A172 (cell line): ENCODE results near the gene KRTAP10-10. TPM values are rescaled to one million over a fixed set of nuclear protein-coding genes. Genes with fewer than 3 reads are reported as not detected.
"Not testable (repeated sequence)": the region's sequence is repeated elsewhere in the genome, so short reads cannot be mapped to it uniquely, and the experiment has no call there.

Source experiments
- DNase-seq: peaks from one replicate; pipeline ENCODE4 v3.0.0-alpha.2; 2015; ENCODE audit warnings: low spot score
- total RNA-seq: library from RNA; depleted of rRNA; stranded (reverse); fragments of >200 nt; shearing (Covaris generic); gene quantifications from 2 replicates; pipeline ENCODE4 v1.2.3, GENCODE V29; 2014

The KRTAP10-10 gene
- total RNA-seq, 1 experiment from 2014 or later, result not detected

DNA sequence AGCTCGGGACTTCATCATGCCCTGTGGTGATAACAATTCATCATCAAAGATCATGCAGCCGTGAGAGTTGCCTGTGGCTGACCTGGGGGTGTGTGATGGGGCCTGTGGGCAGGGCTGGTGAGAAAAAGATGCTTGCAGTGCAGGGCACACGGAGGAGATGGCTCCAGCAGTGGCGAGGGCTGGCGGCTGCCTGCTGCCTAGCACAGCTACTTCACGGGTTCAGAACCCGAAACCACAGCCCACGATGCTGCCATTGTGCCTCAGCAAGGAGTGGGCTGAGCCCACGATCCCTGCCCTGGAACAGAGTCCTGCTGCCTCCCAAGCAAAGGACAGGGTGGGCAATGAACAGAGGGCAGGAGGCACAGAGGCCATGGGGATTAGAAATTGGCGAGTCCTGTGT is 10.9 kb upstream of the KRTAP10-10 start:
- no peak for DNase-seq

DNA sequence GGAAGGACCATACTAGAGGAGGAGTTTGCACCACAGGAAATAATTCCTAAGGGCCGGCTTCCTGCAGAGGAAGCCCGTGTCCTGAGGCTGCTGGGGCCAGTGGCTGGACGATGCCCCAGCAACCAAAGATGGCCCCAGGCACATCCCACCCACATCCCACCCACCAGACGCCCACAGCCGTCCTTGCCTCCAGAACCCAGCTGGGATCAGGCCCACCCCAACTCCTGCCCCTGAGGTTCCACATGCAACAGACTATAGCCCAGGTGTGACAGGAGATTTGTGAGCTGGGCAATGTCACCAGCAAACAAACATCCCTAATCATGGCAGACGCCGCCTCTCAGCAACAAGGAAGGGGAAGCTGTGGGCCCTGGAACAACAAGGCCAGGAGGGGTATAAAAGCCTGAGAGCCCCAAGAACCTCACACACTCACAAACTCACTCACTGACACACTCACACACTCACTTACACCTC is 10.4 kb upstream of the KRTAP10-10 start, which contains the start of gene KRTAP10-9:
TSS of gene KRTAP10-9 (plus strand) at position 421 of the 471 bp plus-strand sequence. CDS start 79 bp downstream, outside the sequence.
- DNase-seq, result no peak

DNA sequence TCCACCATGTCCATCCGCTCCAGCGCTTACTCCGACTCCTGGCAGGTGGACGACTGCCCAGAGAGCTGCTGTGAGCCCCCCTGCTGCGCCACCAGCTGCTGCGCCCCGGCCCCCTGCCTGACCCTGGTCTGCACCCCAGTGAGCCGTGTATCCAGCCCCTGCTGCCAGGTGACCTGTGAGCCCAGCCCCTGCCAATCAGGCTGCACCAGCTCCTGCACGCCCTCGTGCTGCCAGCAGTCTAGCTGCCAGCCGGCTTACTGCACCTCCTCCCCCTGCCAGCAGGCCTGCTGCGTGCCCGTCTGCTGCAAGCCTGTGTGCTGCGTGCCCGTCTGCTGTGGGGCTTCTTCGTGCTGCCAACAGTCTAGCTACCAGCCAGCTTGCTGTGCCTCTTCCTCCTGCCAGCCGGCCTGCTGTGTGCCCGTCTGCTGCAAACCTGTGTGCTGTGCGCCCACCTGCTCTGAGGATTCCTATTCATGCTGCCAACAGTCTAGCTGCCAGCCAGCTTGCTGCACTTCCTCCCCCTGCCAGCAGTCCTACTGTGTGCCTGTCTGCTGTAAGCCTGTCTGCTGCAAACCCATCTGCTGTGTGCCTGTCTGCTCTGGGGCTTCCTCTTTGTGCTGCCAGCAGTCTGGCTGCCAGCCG is 9.9 kb upstream of the KRTAP10-10 start:
- DNase-seq, result not testable (repeated sequence)

DNA sequence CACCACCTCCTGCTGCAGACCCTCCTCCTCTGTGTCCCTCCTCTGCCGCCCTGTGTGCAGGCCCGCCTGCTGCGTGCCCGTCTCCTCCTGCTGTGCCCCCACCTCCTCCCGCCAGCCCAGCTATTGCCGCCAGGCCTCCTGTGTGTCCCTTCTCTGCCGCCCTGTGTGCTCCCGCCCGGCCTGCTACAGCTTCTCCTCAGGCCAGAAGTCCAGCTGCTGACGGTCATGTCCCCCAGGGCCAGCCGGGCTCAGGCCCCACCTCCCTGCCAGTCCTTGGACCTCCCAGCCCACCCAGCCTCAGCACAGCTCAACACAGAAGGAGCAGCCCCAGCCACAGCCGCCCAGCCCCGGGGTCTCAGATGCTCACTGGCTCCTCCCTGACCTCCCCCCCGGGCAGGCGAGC is 9.3 kb upstream of the KRTAP10-10 start:
- DNase-seq, result not testable (repeated sequence)

DNA sequence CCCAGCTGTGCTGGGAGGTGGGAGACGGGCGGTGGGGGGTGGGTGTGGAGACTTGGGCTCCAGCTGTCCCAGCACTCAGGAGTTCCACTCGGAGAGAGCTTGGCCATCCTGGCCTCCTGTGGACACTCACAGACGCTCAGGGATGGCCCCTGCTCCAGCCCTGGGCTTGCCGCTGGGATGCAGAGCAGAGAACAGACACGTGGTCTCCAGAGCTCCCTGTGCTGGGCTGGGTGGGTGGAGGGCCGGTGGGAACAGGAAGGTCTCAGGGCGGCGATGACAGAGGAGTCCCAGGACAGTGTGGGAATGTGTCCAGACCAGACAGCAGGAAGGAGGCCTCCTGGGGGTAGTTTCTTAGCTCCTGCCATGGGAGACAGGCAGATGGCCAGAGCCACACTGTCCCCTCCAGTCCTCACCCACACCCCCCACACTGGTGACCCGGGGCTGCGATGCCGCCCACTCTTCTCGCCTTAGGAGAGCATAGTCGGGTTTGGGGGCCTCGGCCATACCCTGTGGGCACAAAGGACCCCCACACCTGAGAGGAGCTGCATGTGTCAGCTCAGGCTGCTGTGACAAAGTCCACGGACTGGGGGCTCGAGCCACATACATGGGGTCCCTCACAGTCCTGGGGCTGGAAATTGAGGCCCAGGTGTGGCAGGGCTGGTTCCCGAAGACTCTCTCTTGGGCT is 8.3 kb upstream of the KRTAP10-10 start:
- DNase-seq, result no peak

DNA sequence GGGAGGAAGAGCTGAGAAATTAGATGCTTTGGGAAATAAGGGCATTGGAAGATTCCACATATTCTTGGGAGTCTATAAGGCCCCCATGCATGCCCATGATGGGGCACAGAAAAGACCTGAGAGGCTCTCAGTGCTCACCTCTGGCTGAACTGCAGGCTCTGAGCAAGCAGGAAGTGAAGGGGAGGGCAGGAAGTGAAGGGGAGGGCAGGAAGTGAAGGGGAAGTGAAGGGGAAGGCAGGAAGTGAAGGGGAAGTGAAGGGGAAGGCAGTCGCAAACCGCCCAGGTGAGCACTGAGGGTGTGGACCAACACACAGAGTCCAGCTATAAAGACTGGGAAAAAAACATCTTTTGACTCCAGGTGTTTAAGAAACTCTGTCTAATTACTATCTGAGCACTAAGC is 6.7 kb upstream of the KRTAP10-10 start:
- DNase-seq, result no peak

DNA sequence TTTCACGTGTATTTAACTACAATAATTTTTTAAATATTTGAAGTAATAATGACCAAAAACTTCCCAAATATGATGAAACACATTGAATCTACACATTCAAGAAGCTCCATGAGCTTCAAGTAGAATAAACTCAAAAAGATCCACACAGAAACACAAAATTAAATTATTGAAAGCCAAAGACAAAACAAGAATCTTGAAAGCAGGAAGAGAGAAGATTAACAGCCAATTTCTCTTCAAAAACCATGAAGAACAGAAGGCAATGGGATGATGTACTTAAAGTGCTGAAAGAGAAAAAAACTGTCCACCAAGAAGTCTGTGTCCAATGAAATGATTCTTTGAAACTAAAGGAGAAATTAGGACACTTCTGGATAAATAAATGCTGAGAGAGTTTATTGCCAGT is 5.1 kb upstream of the KRTAP10-10 start:
- DNase-seq, result no peak

DNA sequence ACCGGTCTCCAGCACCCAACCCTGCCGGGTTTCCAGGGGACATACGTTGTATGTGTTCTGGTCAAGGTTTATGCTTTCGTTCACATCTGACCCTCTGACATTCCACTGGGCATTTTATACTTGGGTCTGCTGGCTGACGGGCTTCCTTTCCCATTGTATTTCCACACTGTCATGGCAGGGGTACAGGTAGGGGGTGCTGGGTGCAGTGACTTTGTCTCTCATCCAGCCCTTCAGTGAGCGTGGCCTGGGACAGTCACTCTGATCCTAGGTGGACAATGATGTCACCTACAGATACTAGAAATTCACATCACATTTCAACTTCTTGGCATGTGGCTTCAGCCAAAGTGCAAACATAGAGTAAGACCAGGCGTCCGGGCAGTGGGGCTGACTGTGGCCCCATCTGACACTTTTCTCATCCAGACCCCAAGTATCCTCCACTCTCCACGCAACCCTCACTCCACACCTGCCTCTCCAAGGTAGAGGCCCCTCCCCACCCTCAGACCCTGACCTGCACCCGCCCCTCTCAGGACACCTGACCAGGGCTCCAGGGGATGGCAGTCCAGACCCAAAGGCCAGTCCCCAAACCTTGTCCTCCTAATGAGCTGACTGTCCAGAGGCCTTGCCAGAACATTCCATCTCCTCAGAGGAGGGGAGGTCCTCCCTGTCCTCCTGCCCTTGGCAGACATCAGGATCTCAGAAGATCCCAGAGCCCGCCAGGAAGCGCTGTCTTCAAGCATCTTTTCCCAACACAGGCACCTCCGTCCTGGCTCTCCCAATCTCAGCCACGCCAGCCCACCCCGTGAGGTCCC is 743 bp upstream of the KRTAP10-10 start:
- no peak for DNase-seq

DNA sequence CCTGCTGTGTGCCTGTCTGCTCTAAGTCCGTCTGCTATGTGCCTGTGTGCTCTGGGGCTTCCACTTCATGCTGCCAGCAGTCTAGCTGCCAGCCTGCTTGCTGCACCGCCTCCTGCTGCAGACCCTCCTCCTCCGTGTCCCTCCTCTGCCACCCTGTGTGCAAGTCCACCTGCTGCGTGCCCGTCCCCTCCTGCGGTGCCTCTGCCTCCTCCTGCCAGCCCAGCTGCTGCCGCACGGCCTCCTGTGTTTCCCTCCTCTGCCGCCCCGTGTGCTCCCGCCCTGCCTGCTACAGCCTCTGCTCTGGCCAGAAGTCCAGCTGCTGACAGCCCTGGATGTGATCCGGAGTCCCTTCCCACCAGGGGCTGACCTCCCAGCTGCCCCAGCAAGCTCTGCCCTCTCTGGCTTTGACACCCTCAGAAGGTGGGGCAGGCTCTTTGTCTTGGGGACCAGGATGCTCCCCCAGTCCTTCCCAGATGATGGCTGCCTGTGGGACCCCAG is 744 bp downstream of the KRTAP10-10 start:
- not testable (repeated sequence) for DNase-seq

DNA sequence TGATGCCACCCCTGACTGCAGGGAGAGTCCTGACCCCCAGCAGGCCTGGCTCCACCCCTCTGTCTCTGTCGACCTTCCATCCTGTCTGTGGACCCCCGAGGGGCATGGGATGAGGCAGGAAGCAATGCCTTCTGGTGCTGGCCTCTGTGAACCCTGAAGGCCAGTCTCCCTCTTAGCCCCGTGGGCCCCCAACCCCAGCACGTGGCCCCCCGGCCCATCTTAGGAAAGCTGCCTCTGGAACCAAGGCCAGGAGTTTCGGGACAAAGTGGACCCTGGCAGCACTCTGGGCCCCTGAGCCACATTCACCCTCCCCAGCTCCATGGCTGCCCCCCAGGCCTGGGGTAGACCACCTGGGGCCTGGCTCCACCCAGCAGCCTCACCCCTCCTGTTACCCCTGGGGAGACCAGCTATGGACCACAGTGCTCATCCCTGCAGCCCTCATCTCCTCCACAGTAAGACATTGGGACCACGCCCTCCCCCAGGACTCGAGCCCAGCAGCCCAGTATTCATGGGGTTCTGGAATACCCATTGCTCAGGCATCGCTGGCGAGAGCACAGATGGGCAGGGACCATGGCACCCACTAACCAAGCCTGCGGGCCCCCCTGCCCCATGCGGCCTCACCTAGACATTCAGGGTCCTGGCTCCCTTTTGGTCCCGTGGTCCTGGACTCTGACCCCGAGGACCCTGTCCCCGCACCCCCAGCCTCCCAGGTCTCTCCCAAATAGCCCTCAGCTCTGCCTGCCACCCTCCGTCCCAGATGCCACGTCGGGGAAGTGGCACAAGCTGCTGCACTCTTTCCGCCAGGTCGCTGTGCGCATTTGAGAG is 1.6 kb downstream of the KRTAP10-10 start:
- not testable (repeated sequence) for DNase-seq

DNA sequence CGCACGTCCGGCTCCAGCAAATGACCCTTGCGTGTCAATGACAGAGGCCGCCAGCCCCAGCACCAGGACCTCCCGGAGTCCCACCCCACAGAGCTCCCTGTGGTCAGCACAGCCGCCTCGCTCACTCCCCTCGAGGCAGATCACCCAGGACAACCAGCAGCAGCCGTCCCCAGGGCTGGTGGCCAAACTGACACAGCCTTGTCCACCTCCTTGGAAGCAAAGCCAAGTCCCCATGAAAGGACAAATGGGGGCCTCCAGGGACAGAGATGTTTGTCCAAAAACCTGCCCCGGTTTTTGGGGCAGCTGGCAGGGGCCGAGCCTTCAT is 2.1 kb downstream of the KRTAP10-10 start:
- DNase-seq, result no peak

DNA sequence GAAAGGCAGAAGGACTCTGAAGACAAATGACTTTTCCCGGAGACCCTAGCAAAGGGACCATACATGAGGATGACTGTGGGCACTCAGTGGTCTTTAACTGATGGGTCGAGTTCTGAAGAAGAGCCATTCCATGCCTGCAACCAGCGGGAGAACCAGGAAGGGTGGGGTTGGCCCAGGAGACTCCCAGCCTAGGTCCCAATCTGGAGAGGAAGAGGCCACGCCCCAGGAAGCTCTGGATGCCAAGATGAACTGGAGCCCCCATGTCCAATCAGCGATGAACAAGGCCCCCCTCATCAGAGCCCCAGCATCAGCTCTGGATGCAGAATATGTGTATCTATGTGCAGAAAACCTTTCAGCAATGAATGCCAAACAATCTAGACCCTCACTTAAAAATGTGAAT is 3.6 kb downstream of the KRTAP10-10 start:
- DNase-seq, result no peak

DNA sequence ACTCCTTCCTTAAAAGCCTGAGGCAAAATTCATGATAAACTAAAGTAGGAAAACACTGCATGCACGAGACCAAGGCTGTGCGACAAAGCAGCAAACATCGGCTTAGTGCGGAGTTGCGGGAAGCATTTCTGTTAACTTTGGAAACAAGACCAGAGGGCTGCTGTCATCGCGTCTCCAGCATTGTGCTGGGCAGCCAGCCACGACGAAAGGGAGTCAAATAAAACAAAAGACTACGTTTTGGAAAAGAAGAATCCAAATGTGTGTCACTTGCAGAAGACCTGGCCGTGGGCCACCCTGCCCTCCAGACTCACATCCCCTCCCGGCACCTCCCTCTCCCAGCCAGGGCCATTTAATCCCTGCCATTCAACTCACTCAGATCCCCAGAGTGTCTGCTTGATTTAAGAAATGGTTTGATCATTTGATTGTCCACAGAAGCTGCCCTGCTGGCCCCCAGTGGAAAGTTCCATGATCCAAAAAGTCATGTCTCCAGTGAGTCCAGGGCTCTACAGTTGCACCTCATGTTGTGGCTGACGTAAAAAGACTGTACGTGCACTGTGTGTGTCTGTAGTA is 6.7 kb downstream of the KRTAP10-10 start:
- no peak for DNase-seq

DNA sequence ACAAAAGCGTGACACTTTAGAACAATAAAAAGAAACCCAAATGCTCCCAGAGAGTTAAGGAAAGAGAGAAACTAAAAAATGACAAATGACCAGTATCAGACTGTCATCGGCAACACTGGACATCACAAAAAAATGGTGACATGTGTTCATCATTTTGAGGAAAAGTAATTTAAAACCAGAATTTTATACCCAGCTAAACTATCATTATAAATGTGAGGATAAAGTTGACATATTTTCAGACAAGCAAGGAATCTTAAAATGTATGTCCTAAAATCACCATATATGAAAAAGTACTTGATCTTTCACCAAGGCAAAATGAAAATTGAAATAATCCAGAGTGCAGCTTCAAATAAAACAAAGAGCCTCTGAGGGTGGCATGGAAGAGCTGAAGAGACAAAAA is 7.7 kb downstream of the KRTAP10-10 start:
- no peak for DNase-seq

DNA sequence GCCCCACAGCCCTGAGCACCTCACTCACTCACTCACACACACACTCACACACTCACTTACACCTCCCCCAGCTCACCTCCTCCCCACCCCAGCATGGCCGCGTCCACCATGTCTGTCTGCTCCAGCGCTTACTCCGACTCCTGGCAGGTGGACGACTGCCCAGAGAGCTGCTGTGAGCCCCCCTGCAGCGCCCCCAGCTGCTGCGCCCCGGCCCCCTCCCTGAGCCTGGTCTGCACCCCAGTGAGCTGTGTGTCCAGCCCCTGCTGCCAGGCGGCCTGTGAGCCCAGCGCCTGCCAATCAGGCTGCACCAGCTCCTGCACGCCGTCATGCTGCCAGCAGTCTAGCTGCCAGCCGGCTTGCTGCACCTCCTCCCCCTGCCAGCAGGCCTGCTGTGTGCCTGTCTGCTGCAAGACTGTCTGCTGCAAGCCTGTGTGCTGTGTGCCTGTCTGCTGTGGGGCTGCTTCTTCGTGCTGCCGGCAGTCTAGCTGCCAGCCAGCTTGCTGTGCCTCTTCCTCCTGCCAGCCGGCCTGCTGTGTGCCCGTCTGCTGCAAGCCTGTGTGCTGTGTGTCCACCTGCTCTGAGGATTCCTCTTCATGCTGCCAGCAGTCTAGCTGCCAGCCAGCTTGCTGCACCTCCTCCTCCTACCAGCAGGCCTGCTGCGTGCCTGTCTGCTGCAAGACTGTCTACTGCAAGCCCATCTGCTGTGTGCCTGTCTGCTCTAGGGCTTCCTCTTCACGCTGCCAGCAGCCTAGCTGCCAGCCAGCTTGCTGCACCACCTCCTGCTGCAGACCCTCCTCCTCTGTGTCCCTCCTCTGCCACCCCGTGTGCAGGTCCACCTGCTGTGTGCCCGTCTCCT is 9.4 kb downstream of the KRTAP10-10 start, which contains the start of gene KRTAP10-11:
TSS of gene KRTAP10-11 (plus strand) at position 49 of the 856 bp plus-strand sequence. CDS start at position 94, 45 bp downstream.
- DNase-seq, result not testable (repeated sequence)

DNA sequence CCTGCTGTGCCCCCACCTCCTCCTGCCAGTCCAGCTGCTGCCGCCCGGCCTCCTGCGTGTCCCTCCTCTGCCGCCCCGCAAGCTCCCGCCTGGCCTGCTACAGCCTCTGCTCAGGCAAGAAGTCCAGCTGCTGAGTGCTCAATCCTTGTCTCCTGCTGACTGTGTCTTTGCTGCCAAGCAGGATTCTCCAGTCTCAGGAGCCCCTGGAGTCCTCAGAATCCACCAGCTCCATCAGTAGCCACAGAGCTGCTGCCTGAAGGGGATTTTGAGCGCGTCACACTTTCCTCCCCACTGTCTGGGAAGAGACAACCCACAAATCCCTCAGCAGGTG is 10.0 kb downstream of the KRTAP10-10 start:
- no peak for DNase-seq

DNA sequence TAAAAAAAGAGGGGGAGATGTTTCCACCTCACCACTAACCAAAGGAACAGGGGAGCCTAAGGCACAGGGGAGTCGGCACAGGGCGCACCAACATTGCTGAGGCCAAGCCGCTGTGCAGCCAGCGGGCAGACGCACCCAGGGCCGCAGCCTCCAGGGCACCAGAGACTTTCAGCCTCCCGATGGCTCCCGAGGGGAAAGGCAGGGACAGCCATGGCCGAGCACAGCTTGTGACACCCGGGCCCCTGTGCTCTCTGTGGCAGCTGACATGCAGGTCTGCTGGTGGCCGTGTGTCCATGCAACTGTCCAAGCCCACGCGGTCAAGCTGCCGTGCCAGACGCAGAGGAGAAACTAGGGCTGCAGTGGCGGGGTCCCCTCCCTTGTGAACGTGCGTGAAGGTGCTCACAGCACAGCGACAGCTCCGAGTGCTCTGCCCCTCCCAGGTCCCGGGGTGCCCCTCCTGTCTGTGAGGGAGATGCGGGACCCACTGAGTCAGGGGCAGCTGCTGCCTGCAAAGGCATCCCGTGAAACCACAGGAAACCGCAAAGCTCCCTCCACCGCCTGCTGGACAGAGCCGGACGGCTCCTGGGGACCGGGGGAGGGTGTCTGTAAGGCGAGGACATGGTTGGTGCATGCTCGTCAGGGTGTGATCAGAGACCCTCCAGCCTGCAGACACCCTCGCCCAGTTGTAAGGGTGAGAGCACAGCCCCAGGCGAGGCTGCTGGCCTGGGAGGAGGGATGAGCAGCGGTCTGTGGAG is 11.6 kb downstream of the KRTAP10-10 start:
- DNase-seq, result no peak

DNA sequence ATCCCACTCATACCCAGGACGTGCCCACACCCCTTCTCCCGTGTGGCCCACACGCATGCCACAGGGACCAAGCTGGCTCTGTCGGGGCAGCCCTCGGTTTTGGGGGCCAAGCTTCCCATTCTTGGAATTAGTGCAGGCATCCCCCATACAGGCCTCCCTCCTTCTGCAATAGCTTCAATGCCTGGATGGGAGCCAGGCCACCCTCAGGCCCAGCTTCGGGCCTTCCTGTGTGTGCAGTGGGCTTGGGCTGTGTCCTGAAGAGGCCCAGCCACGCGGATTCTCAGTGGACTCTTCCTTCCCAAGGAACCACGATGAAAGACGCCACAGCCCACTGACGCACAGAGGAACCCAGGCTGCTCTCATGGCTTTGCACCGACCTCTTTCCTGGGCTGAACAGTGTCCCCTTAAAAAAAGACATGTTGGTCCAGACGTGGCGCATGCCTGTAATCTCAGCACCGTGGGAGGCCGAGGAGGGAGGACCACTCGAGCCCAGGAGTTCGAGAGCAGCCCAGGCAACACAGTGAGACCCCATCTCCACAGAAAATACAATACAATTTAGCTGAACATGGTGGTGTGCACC is 12.5 kb downstream of the KRTAP10-10 start:
- DNase-seq, result no peak
